CD14-positive monocyte (primary cell): ENCODE results near the gene GPS2. TPM values are rescaled to one million over a fixed set of nuclear protein-coding genes. Genes with fewer than 3 reads are reported as not detected.

Source experiments
- DNase-seq, 3 donors: peaks; one replicate each; pipeline ENCODE4 v3.0.0-alpha.2; 2011 to 2022
- H2AFZ ChIP-seq: 2 replicates; pipeline ENCODE4 v1.6.0; 2012; ENCODE audit warnings: mild to moderate bottlenecking, low read depth, low read length, inconsistent platforms; ENCODE audit not compliant: insufficient read depth, poor library complexity, severe bottlenecking
- H3K27ac ChIP-seq, 2 donors: 1 replicate in 1 of 2; 2 replicates in 1 of 2; pipeline ENCODE4 v1.5.1; 2012 to 2013; ENCODE audit warnings: low read length in 2 of 2, control low read depth in 1 of 2, inconsistent platforms in 1 of 2, low read depth in 1 of 2, mild to moderate bottlenecking in 1 of 2
- H3K27me3 ChIP-seq, 2 donors: one replicate each; pipeline versions ENCODE4 v1.6.0 to v1.6.1; 2011 to 2013; ENCODE audit warnings: low read length in 2 of 2; ENCODE audit not compliant: control insufficient read depth in 2 of 2, insufficient read depth in 2 of 2
- H3K36me3 ChIP-seq, 2 donors: replicated peaks in 1 of 2; 1 replicate in 1 of 2; 2 replicates in 1 of 2; pipeline versions ENCODE4 v1.5.1 to v1.6.1; 2012 to 2013; ENCODE audit warnings: low read length in 2 of 2, control low read depth in 1 of 2, inconsistent platforms in 1 of 2, mild to moderate bottlenecking in 1 of 2; ENCODE audit not compliant: insufficient read depth in 2 of 2, control insufficient read depth in 1 of 2
- H3K4me1 ChIP-seq, 2 donors: 1 replicate in 1 of 2; 2 replicates in 1 of 2; pipeline versions ENCODE4 v1.5.1 to v1.6.1; 2012 to 2013; ENCODE audit warnings: low read length in 2 of 2, control low read depth in 1 of 2, inconsistent platforms in 1 of 2, mild to moderate bottlenecking in 1 of 2, moderate library complexity in 1 of 2; ENCODE audit not compliant: insufficient read depth in 2 of 2, control insufficient read depth in 1 of 2
- H3K4me2 ChIP-seq: replicated peaks from 2 replicates; pipeline ENCODE3; 2012; ENCODE audit warnings: low read length, moderate library complexity, mild to moderate bottlenecking; ENCODE audit not compliant: poor library complexity, severe bottlenecking; ENCODE audit errors: extremely low read depth
- H3K4me3 ChIP-seq, 3 experiments: fragments of 200-600 bp in 1 of 3; sonication (generic) in 1 of 3; replicated peaks in 1 of 3; 1 replicate in 2 of 3; 2 replicates in 1 of 3; pipeline ENCODE4 v1.5.1; 2011 to 2013; ENCODE audit warnings: low read length in 3 of 3, mild to moderate bottlenecking in 3 of 3, control low read depth in 2 of 3, low read depth in 2 of 3, inconsistent platforms in 1 of 3, moderate library complexity in 1 of 3
- H3K79me2 ChIP-seq: 2 replicates; pipeline ENCODE4 v1.6.0; 2012; ENCODE audit warnings: mild to moderate bottlenecking, control low read depth, inconsistent platforms, low read length, moderate library complexity; ENCODE audit not compliant: insufficient read depth
- H3K9ac ChIP-seq: 2 replicates; pipeline ENCODE4 v1.6.0; 2017; ENCODE audit warnings: low read length, mild to moderate bottlenecking; ENCODE audit not compliant: insufficient read depth, poor library complexity, severe bottlenecking
- H3K9me3 ChIP-seq, 2 donors: replicated peaks in 1 of 2; 1 replicate in 1 of 2; 2 replicates in 1 of 2; pipeline versions ENCODE4 v1.5.1 to v1.6.1; 2012 to 2013; ENCODE audit warnings: low read length in 2 of 2, control low read depth in 1 of 2; ENCODE audit not compliant: control insufficient read depth in 1 of 2, insufficient read depth in 1 of 2
- H4K20me1 ChIP-seq: 2 replicates; pipeline ENCODE4 v1.6.0; 2012; ENCODE audit warnings: mild to moderate bottlenecking, low read length, control low read depth, moderate library complexity; ENCODE audit not compliant: insufficient read depth
- H3K27ac Mint-ChIP-seq, 7 donors: one replicate each; pipeline ENCODE4 v1.8.0; 2020; ENCODE audit warnings: mild to moderate bottlenecking in 7 of 7, mixed read lengths in 7 of 7, moderate library complexity in 6 of 7, inconsistent platforms in 2 of 7
- H3K27me3 Mint-ChIP-seq, 3 donors: one replicate each; pipeline ENCODE4 v1.8.0; 2021 to 2022; ENCODE audit warnings: low read depth in 3 of 3, mild to moderate bottlenecking in 3 of 3, mixed read lengths in 3 of 3, moderate library complexity in 3 of 3, inconsistent platforms in 1 of 3
- H3K36me3 Mint-ChIP-seq, 2 donors: one replicate each; pipeline ENCODE4 v1.8.0; 2020; ENCODE audit warnings: mixed read lengths in 2 of 2, inconsistent platforms in 1 of 2, mild to moderate bottlenecking in 1 of 2
- H3K4me1 Mint-ChIP-seq: one replicate; pipeline ENCODE4 v1.8.0; 2020; ENCODE audit warnings: mild to moderate bottlenecking, mixed read lengths
- H3K4me3 Mint-ChIP-seq, 2 donors: one replicate each; pipeline ENCODE4 v1.8.0; 2020; ENCODE audit warnings: mild to moderate bottlenecking in 2 of 2, mixed read lengths in 2 of 2, moderate library complexity in 1 of 2
- H3K9me3 Mint-ChIP-seq, 7 donors: one replicate each; pipeline ENCODE4 v1.8.0; 2020 to 2022; ENCODE audit warnings: mixed read lengths in 7 of 7, mild to moderate bottlenecking in 6 of 7, moderate library complexity in 6 of 7, inconsistent platforms in 2 of 7
- CTCF ChIP-seq: fragments of 200-600 bp; IDR thresholded peaks from one replicate; pipeline ENCODE4 v1.8.0; 2022; ENCODE audit warnings: antibody characterized with exemption, mild to moderate bottlenecking
- whole genome bisulfite sequencing: methylation state at CpG from one replicate; pipeline ENCODE4 v1.1.5; 2013; ENCODE audit warnings: missing lambda C conversion rate; ENCODE audit not compliant: insufficient coverage; 5-methylcytosine and 5-hydroxymethylcytosine counted together
- intact Hi-C, 2 donors: fragments of 100-400 bp; cut with micrococcal nuclease; formaldehyde crosslinking; loops; one replicate each; pipeline versions ENCODE4 v1.15.0 to v1.15.1; 2023
- polyA plus RNA-seq, 3 donors: library from polyadenylated mRNA; depleted of rRNA in 1 of 3; unstranded in 2 of 3; stranded (reverse) in 1 of 3; fragments of 300-500 nt in 2 of 3; fragments of >200 nt in 1 of 3; fragmentation: Illumina TruSeq in 2 of 3; gene quantifications; 1 replicate in 2 of 3; 2 replicates in 1 of 3; pipeline ENCODE4 v1.2.3, GENCODE V29; 2012 to 2021

GPS2 gene
- polyA plus RNA-seq, 3 donors = 53.5 to 162 (median 59.6) TPM

GRCh38 chr17:7354262-7354843, 39.2 kb upstream of the GPS2 start:
- peaks cover 40% of the 10 kb centered on the region for H3K4me1 Mint-ChIP-seq
- no peak overlapping the region for H3K9ac ChIP-seq
- H3K9me3 Mint-ChIP-seq = peaks cover 0 to 2% (median 0%) of the 10 kb centered on the region in 7 donors
- no peaks in the 10 kb centered on the region for H3K9me3 ChIP-seq
- H3K4me1 ChIP-seq = peaks cover 28 to 54% of the 10 kb centered on the region in 2 donors
- TF ChIP-seq CTCF = no peak
- peak overlapping the region in 2 of 7 donors; percentile 1 to 16 for H3K27ac Mint-ChIP-seq
- no peak overlapping the region for H2AFZ ChIP-seq
- H3K4me3 ChIP-seq = no peak overlapping the region
- no peaks in the 10 kb centered on the region for H3K27me3 ChIP-seq
- H3K36me3 ChIP-seq = no peaks in the 10 kb centered on the region
- H3K4me3 Mint-ChIP-seq = no peak overlapping the region
- DNase-seq = no peak
- no peaks in the 10 kb centered on the region for H3K79me2 ChIP-seq
- 93% methylated on average over 6 of the region's 9 CpGs for WGBS
- H4K20me1 ChIP-seq = peaks cover 21% of the 10 kb centered on the region
- peaks cover 3 to 6% (median 4%) of the 10 kb centered on the region in 3 donors for H3K27me3 Mint-ChIP-seq
- H3K4me2 ChIP-seq = no peak overlapping the region
- H3K36me3 Mint-ChIP-seq = peaks cover 0 to 3% of the 10 kb centered on the region in 2 donors
- H3K27ac ChIP-seq = no peak overlapping the region
- intact Hi-C loops = loop anchor here (5.0 to 10.0 kb wide), 3 partner anchors 38 to 210 kb away; partner anchors contain the start of genes PLSCR3 (in 1 of the 2), POLR2A (in 1 of the 2), SENP3 (in 1 of the 2) and SLC35G6 (in 1 of the 2)

- Histone ChIP-seq H2AFZ (no peak overlapping the region), H3K9ac (no peak overlapping the region), H3K4me1 (peaks cover 28 to 54% of the 10 kb centered on the region in 2 donors), H3K9me3 (no peaks in the 10 kb centered on the region), H4K20me1 (peaks cover 30% of the 10 kb centered on the region), H3K79me2 (no peaks in the 10 kb centered on the region), H3K36me3 (peaks cover 6 to 9% of the 10 kb centered on the region in 2 donors), H3K27ac (no peak overlapping the region), H3K4me3 (peak overlapping the region in 1 of 3 experiments; percentile 88), H3K27me3 (no peaks in the 10 kb centered on the region), H3K4me2 (peak overlapping the region; percentile 91)
- Mint-ChIP-seq H3K36me3 (peaks cover 9 to 11% of the 10 kb centered on the region in 2 donors), H3K4me3 (peak overlapping the region; percentile 89 to 94), H3K27me3 (peaks cover 3 to 6% (median 3%) of the 10 kb centered on the region in 3 donors), H3K4me1 (peaks cover 40% of the 10 kb centered on the region), H3K9me3 (peaks cover 0 to 2% (median 0%) of the 10 kb centered on the region in 7 donors), H3K27ac (peak overlapping the region in 2 of 7 donors; percentile 70 to 80)
- TF ChIP-seq CTCF = no peak
- 96% methylated on average over 28 of the region's 37 CpGs for WGBS
- no peak for DNase-seq
- intact Hi-C loops = loop anchor here (5.0 to 10.0 kb wide), 3 partner anchors 39 to 212 kb away; partner anchors contain the start of genes PLSCR3 (in 1 of the 2), POLR2A (in 1 of the 2), SENP3 (in 1 of the 2) and SLC35G6 (in 1 of the 2)
Observed at GRCh38 chr17:7352910-7353635, 37.9 kb upstream of the GPS2 start.
